ENCODE results near the gene TRIM5.

DNA sequence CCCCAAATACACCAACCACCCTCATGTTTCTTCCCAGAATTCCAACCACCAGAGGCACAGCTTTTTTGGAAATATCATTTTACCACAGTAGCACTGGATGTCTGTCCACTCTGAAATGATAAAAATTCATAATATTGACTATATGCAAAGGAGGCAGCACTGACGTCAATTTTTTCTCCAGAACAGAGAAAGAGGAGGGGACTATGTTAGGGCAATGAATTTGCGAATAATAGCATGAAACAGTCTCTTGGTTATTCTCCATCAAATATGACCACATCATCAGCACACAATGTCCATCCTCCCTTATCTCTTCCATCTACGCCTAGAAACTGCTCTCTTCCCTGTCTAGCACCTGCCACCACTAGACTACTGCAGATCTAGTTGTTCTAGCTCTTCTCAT, 38.7 kb downstream of the TRIM5 start:
- TF ChIP-seq POLR2A (IDR thresholded peaks at IDR 0.05; ENCODE audit: low read length) (no peak), GATA1 (IDR thresholded peaks at IDR 0.05; ENCODE audit: low read depth, low read length) (no peak)
